Activated CD4-positive, alpha-beta T cell treated with anti-CD3 and anti-CD28 coated beads, Interleukin-2, Interleukin-6, amounts not matched to agents 100 ng/mL and 50 ng/mL, durations not matched to agents 16 hours and 8 hours (primary cell): ENCODE results near the gene KIAA0319L.

Experiments used
- DNase-seq: peaks from one replicate; pipeline ENCODE4 v3.0.0-alpha.2; 2020

KIAA0319L gene

GRCh38 chr1:35535243-35535642 is 22.0 kb downstream of the KIAA0319L start:
- no peak for DNase-seq

- DNase-seq: no peak
Measured at GRCh38 chr1:35533586-35533985, 23.6 kb downstream of the KIAA0319L start.

GRCh38 chr1:35532497-35533223 is 24.5 kb downstream of the KIAA0319L start:
- DNase-seq: no peak

- no peak for DNase-seq
Measured at GRCh38 chr1:35531368-35531767, 25.8 kb downstream of the KIAA0319L start.

GRCh38 chr1:35530946-35531345 is 26.3 kb downstream of the KIAA0319L start:
- DNase-seq: no peak

- no peak for DNase-seq
Measured at GRCh38 chr1:35530168-35530567, 27.0 kb downstream of the KIAA0319L start.

- DNase-seq: no peak
Measured at GRCh38 chr1:35524106-35524505, 33.1 kb downstream of the KIAA0319L start.

GRCh38 chr1:35519432-35519831 is 37.8 kb downstream of the KIAA0319L start:
- no peak for DNase-seq

- DNase-seq: no peak
Measured at GRCh38 chr1:35518183-35518582, 39.0 kb downstream of the KIAA0319L start.

- no peak for DNase-seq
Measured at GRCh38 chr1:35511305-35511704, 45.9 kb downstream of the KIAA0319L start.

GRCh38 chr1:35509558-35509957 is 47.6 kb downstream of the KIAA0319L start:
- no peak for DNase-seq

GRCh38 chr1:35507947-35508346 is 49.3 kb downstream of the KIAA0319L start:
- no peak for DNase-seq

- DNase-seq: peak; percentile 12
Measured at GRCh38 chr1:35506960-35507912, 50.0 kb downstream of the KIAA0319L start.

- peak; percentile 89 for DNase-seq
Measured at GRCh38 chr1:35505911-35506798, 51.0 kb downstream of the KIAA0319L start.

GRCh38 chr1:35502242-35502641 is 55.0 kb downstream of the KIAA0319L start:
- DNase-seq: no peak

- DNase-seq: no peak
Measured at GRCh38 chr1:35500439-35500838, 56.8 kb downstream of the KIAA0319L start.

- DNase-seq: peak; percentile 57
Measured at GRCh38 chr1:35499652-35500176, 57.5 kb downstream of the KIAA0319L start.

GRCh38 chr1:35499231-35499630 is 58.0 kb downstream of the KIAA0319L start:
- DNase-seq: no peak

- DNase-seq: no peak
Measured at GRCh38 chr1:35497571-35497970, 59.6 kb downstream of the KIAA0319L start.

GRCh38 chr1:35490250-35490649 is 67.0 kb downstream of the KIAA0319L start:
- DNase-seq: no peak

- no peak for DNase-seq
Measured at GRCh38 chr1:35488336-35488735, 68.9 kb downstream of the KIAA0319L start.

GRCh38 chr1:35486858-35487408 is 70.3 kb downstream of the KIAA0319L start:
- no peak for DNase-seq
